Stomach (tissue), 4 donors: ENCODE results near the gene FAM81A.

Experiments
- CTCF ChIP-seq, 7 experiments: fragments of 450-650 bp in 4 of 7; fragments of 200-600 bp in 3 of 7; sonication (generic) in 3 of 7; IDR thresholded peaks; one replicate each; pipeline ENCODE4 v1.5.1; 2016 to 2019; ENCODE audit warnings: antibody characterized with exemption in 7 of 7, control low read depth in 2 of 7, mild to moderate bottlenecking in 1 of 7
- EP300 ChIP-seq: sonication (generic); formaldehyde crosslinking; IDR thresholded peaks from one replicate; pipeline ENCODE4 v1.6.1; 2017; ENCODE audit warnings: antibody characterized with exemption
- POLR2A ChIP-seq, 4 donors: fragments of 450-650 bp; IDR thresholded peaks; one replicate each; pipeline ENCODE4 v1.6.1; 2016; ENCODE audit warnings: antibody characterized with exemption in 4 of 4, control low read depth in 2 of 4, mild to moderate bottlenecking in 1 of 4, moderate library complexity in 1 of 4
- POLR2AphosphoS5 ChIP-seq, 3 donors: sonication (generic); formaldehyde crosslinking; IDR thresholded peaks; one replicate each; pipeline ENCODE4 v1.6.1; 2016; ENCODE audit warnings: antibody characterized with exemption in 3 of 3

- TF ChIP-seq CTCF (IDR thresholded peaks at IDR 0.05) (no peak), POLR2A (IDR thresholded peaks at IDR 0.05) (no peak), EP300 (no peak), POLR2AphosphoS5 (IDR thresholded peaks at IDR 0.05) (no peak)
These were observed 53.1 kb downstream of the FAM81A start for GRCh38 chr15:59491062-59491461.
